ENCODE measurements around the gene SMYD5. TPM values are rescaled to one million over a fixed set of nuclear protein-coding genes. Genes with fewer than 3 reads are reported as not detected.
"Not testable (repeated sequence)": the region's sequence is repeated elsewhere in the genome, so short reads cannot be mapped to it uniquely, and the experiment has no call there.

Gene SMYD5
- 10 to 100 TPM; 28.9 to 36.4 (median 33.6) TPM for polyA plus RNA-seq (ENCODE audit: insufficient read length in 4 of 4)

DNA sequence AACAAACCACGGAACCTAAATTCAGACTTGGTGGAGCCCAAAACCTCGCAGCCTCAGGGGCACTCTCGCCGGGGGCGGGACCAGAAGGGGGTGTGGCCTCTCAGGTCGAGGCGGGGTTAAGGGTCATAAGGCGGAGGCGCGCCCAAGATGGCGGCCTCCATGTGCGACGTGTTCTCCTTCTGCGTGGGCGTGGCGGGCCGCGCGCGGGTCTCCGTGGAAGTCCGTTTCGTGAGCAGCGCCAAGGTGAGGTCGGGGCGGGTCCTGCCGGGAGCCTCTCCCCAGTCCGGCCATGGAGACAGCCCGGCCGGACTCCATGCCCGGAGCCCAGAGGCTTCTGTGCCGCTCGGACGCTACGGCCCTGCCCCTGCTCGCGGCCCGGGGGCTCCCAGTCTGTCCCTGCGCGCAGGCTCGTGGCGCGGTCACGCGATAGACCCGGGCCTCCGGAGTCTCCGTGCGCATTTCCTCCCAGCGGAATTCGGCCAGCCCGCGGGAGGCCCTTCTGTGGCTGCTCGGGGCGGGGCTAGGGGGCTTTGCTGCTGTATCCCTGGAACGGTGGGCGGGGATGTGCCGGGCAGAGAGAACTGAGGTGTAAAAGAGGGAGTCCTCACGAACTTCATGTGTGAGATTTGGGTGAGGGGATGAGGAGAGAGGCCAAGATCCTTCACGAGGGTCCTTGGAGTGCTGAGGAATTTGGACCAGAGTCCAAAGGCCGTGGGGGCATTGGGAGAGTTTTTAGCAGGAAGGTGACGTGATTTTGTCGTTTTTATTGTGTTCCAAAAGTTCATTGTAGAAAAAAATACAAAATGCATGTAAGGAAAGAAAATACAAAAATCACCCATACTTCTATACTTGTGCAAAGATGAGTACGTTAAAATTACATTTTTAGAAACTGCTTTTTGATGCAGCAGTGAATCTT lies at the start of gene SMYD5:
Gene SMYD5, plus strand, starts transcription at position 126 of the 916 bp plus-strand sequence. Its CDS starts 22 bp downstream, at position 148.
- peak in 3 of 4 donors; percentile 65 to 73 (median 66) for DNase-seq (ENCODE audit: low read depth in 4 of 4, low spot score in 3 of 4)

DNA sequence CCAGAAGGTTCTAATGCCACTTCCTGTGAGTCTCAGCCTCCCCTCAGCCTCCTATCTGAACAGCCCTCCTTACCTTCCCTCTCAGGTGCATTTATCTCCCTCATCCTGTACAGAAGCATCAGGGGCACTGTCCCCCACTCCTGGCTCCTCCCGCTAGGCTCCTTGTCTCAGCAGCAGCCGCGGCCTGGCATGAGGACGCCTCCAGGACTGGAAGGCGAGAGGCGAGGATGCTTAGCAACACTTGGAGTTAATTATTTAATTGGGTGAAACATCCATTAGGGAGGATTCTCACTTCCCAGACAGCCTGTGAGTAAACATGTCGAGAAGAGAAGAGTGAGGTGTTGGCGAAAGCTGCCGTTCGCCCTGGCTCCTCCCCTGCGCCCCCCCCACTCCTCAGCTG lies 48.1 kb upstream of the SMYD5 start:
- DNase-seq (ENCODE audit: low read depth in 4 of 4, low spot score in 3 of 4), result not testable (repeated sequence)

DNA sequence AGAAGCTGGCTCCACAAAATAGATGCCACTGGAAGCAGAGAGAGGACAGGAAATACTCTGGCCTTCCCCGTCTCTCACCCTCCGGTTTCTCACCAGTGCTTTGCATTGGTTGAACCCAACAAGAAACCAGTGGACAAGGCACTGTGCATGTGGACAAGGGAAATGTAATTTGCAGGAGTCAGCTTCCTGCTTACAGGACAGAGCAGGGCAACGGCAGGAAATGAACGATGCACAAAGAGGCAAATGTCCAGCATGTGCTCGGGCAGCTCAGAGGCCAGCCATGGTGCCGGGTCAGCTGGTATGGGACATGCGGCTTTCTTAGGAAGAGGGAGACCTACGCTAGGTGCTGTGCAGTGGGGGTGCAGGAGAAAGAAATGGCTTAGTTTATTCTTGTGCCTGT lies 47.2 kb upstream of the SMYD5 start:
- not testable (repeated sequence) for DNase-seq (ENCODE audit: low read depth in 4 of 4, low spot score in 3 of 4)

DNA sequence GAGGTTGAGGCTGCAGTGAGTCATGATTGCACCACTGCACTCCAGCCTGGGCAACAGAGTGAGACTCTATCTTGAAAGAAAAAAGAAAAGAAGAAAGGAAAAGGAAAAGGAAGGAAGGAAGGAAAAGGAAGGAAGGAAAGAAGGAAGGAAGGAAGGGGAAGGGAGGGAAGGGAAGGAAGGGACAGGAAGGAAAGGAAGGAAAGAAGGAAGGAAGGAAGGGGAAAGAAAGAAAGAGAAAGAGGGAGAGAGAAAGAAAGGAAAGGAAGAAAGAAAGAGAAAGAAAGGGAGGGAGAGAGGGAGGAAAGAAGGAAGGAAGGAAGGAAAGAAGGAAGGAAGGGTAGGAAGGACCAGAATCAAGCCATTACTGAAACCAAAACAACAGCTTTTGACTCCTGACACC lies 45.7 kb upstream of the SMYD5 start:
- DNase-seq (ENCODE audit: low read depth in 4 of 4, low spot score in 3 of 4), result not testable (repeated sequence)

DNA sequence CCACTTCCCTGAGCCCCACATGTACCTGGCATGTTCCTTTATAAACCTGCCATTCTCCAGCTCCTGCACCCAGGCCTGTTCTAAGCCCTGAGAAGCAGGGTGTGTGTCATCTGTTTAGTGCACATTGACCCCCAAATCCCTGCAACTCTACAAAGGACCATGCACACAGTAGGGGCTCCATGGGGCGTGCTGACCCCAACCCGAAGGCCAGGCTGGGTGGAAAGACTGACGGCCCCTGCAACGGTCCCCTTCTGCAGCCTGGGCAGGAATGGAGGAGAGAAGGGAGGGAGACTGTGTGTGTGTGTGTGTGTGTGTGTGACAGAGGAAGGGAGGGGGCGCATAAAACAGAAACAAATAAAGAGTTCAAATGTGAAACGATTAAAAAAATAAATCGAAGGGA lies 43.7 kb upstream of the SMYD5 start:
- DNase-seq (ENCODE audit: low read depth in 4 of 4, low spot score in 3 of 4), result not testable (repeated sequence)

DNA sequence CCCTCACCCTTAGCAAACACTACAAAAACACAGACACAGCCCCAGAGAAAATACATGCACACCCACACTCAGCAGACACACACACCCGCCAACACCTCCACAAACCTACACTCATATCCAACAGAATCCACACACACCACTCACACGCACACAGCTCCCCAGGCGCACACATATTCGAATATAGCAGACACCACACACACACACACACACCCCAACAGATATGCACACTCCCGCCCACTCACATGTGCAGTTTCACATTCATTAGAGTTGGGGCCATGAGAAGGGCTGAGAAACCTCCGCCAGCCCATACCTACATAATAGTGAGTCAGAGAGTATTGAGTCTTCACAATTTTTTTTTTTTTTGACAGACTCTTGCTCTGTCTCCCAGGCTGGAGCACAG lies 41.1 kb upstream of the SMYD5 start:
- no peak for DNase-seq (ENCODE audit: low read depth in 4 of 4, low spot score in 3 of 4)

DNA sequence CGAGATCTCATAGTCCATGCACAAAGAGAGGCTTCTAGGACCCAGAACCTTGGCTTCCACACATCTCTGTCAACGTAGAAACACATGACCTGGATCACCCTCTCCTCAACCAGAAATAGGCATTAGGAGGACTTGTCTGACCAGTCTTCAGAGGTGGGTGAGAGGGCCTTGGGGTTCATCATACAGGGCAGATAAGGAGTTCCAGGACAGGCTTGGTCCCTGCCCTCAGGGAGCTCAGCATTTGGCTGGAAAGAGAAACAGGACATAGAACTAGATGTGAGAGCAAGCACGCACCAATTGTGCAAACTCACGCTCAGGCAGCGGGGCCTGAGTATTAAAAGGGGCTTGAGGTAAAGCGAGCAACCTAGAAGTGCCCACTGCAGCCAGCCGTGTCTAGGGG lies 40.3 kb upstream of the SMYD5 start:
- no peak for DNase-seq (ENCODE audit: low read depth in 4 of 4, low spot score in 3 of 4)

DNA sequence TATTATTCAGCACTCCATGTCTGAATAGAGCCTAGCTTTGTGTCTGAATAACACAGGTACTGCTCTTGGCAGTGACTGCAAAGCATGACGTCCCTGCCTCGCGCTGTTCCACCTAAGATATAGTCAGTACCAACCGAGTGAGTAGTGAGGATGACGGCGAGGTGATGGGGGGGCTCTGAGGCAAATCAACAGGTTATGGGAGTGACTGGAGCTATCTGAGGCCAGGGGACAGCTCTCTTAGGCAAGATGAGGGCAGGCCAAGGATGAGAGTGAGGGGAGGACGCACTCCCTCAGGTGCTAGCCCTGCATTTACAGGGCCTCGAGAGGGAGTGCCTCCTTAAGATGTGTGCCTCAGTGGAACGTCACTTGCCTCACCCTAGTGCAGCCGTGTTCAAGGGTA lies 39.8 kb upstream of the SMYD5 start:
- DNase-seq (ENCODE audit: low read depth in 4 of 4, low spot score in 3 of 4), result no peak

GRCh38 chr2:73174941-73175662 lies 38.9 kb upstream of the SMYD5 start:
- DNase-seq (ENCODE audit: low read depth in 4 of 4, low spot score in 3 of 4), result no peak

DNA sequence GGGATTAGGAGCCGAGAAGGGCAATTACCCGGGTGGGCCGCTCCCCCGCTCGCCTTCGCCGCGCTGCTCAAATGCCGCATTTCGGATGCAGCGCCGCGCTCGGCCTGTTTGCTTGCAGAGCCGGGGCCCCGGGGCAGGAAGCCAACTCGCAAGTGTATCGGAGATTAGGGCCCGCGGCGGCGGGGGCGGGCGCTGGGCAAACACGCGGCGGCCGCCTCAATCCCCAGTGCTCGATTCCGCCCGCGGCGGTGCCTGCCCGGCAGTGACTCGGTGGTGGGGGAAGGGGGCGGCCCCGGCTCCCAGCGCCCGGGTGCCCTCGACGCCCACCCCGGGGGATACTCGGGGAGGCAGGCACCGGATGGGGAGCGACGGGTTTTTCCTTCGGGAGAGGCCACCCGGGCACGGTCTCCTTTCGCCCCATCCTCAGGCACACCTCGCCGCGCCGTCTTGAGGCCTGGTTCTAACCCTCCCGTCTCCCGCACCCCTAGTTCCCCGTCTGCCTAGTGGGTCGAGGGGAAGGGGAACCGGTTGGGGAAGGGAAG lies 38.3 kb upstream of the SMYD5 start:
- DNase-seq (ENCODE audit: low read depth in 4 of 4, low spot score in 3 of 4), result peak in 1 of 4 donors; percentile 50

DNA sequence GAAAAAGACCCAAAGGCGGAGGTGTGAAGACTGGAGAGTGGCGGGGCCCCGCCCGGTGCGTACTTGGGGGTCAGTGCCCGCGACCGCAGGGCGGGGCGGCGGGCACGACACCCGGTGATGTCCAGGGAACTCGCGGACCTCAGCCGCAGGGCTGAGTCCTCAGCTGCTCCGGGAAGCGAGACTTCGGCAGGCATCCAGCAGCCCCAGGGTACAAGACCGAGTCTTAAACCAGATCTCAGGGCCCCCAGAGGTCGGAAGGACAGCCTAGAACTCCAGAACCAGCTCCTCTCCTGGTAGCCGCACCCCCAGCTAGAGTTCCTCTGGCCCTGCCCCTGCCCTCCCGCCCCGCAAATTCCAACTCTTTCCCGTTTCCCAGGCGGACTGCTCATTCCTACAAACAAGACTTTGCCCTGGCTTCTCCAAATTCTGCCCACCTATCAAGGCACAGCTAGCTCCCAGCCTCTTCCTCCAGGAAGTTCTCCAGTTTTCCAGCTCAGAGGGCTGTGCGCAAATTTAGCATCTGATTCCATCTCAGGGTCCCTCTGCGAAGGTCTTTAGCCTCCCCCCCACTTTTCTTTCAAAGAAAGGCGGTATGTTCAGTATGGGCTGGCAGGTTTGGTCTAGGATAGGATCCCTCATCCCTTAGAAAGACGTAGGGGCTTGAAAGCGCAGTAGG lies 37.7 kb upstream of the SMYD5 start:
- no peak for DNase-seq (ENCODE audit: low read depth in 4 of 4, low spot score in 3 of 4)

- DNase-seq (ENCODE audit: low read depth in 4 of 4, low spot score in 3 of 4), result peak in 3 of 4 donors; percentile 69 to 74 (median 73)
Observed at GRCh38 chr2:73176881-73177644, 37.0 kb upstream of the SMYD5 start.

GRCh38 chr2:73177645-73178255 lies 36.3 kb upstream of the SMYD5 start:
- no peak for DNase-seq (ENCODE audit: low read depth in 4 of 4, low spot score in 3 of 4)

GRCh38 chr2:73185965-73186364 lies 28.1 kb upstream of the SMYD5 start:
- no peak for DNase-seq (ENCODE audit: low read depth in 4 of 4, low spot score in 3 of 4)

DNA sequence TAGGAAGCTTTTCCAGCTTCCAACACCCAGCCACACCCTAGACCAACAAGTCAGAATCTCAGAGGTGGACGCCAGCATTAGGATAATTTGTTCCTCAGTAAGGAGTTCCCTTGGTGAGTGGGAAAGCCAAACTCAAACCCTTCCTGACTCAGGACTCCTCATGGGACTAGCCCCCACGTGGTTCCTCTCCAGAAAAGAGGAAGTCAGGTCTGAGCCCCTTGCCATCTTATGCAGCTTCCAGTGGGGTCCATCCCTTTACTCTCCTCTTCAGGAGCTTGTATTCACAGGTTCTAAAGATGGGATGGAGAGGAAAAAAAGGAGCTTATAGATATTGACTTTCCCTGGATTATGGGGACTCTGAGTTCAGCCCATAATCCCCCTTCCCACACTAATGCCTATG lies 26.5 kb upstream of the SMYD5 start:
- DNase-seq (ENCODE audit: low read depth in 4 of 4, low spot score in 3 of 4), result no peak

DNA sequence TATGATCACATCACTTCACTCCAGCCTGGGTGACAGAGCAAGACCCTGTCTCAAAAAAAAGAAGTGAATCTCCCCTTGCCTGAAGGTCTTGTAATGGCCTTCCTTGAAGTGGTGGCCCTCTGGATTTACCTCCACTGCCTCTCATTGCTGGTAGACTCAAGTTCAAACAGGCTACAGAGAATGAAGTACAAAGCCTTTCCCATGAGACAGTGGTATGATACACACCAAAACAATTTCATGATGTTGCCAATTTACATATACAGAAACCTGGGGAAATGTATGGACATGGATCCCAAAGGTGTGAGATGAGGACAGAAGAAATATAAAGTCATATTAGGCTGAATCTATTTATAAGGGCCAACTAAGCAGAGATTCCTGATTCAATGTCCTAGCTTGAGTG lies 16.5 kb upstream of the SMYD5 start:
- DNase-seq (ENCODE audit: low read depth in 4 of 4, low spot score in 3 of 4), result no peak

DNA sequence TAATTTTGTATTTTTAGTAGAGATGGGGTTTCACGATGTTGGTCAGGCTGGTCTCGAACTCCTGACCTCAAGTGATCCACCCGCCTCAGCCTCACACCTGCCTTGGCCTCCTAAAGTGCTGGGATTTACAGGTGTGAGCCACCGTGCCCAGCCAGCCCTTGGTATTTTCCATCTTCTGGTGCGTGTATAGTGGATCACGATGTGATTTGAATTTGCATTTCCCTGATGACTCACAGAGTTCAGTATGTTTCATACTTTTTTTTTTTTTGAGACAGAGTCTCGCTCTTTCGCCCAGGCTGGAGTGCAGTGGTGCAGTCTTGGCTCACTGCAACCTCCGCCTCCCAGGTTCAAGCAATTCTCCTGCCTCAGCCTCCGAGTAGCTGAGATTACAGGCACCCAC lies 13.8 kb upstream of the SMYD5 start:
- DNase-seq (ENCODE audit: low read depth in 4 of 4, low spot score in 3 of 4), result not testable (repeated sequence)

DNA sequence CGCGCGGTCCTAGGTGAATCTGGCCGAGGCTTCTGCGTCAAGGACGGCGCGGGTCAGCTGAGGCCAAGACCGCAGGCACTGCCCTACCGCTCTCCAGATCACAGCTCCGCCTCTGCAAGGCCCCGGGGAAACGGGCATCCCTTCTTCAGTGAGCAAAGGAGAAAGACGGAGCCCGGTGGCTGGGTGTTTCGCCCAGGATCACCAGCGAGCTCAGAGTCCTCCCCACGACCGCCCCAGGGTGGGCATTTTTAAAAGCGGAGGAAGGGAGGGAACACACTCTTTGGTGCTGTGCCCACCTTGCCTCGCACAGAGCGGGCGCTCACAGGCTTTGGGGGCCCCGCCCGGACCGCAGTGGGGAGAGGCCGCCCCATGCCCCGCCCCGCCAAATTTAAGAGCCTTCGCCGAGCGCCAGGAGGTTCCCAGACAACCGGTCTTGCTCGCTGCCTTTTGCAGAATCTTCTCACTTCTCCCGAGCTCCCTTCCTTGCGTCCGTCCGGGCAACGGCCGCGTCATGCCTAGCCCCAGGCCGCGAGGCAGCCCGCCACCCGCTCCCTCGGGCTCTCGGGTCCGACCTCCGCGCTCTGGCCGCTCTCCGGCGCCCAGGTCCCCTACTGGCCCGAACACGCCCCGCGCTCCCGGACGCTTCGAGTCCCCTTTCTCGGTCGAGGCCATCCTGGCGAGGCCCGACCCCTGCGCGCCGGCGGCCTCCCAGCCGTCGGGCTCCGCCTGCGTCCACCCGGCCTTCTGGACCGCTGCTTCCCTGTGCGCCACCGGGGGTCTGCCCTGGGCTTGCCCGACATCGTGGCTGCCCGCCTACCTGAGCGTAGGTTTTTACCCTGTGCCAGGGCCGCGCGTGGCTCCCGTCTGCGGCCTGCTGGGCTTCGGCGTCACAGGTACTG lies 11.6 kb upstream of the SMYD5 start, which contains the start of gene NOTO:
Gene NOTO, plus strand, starts transcription at position 419 of the 899 bp plus-strand sequence. Its CDS starts 93 bp downstream, at position 512.
- no peak for DNase-seq (ENCODE audit: low read depth in 4 of 4, low spot score in 3 of 4)

All from left renal pelvis (tissue), 4 donors.